HepG2 (cell line): Measurements from ENCODE around the gene ADCY9. TPM values are rescaled to one million over a fixed set of nuclear protein-coding genes. Genes with fewer than 3 reads are reported as not detected.

Source experiments
- AKAP8 ChIP-seq: sonication (generic); formaldehyde crosslinking; IDR thresholded peaks from 2 replicates; pipeline ENCODE4 v1.5.1; 2020; ENCODE audit warnings: mild to moderate bottlenecking, missing genetic modification reagents
- ARHGAP35 ChIP-seq: sonication (generic); formaldehyde crosslinking; IDR thresholded peaks from 2 replicates; pipeline ENCODE4 v1.9.0; 2022; ENCODE audit warnings: mild to moderate bottlenecking, inconsistent platforms, moderate library complexity, missing genetic modification reagents, borderline replicate concordance
- CAMTA2 ChIP-seq: sonication (generic); formaldehyde crosslinking; IDR thresholded peaks from 2 replicates; pipeline ENCODE4 v1.4.0; 2020; ENCODE audit warnings: mild to moderate bottlenecking, missing genetic modification reagents, borderline replicate concordance
- CHCHD3 ChIP-seq: sonication (generic); formaldehyde crosslinking; IDR thresholded peaks from 2 replicates; pipeline ENCODE4 v1.8.0; 2022; ENCODE audit warnings: mild to moderate bottlenecking, missing genetic modification reagents, moderate library complexity
- GFI1 ChIP-seq: sonication (generic); formaldehyde crosslinking; IDR thresholded peaks from 2 replicates; pipeline ENCODE4 v1.5.0; 2020; ENCODE audit warnings: missing genetic modification reagents, mild to moderate bottlenecking, borderline replicate concordance
- GRHL1 ChIP-seq: sonication (generic); formaldehyde crosslinking; conservative IDR thresholded peaks from 2 replicates; pipeline ENCODE4 v1.8.0; 2022; ENCODE audit warnings: missing genetic modification reagents
- HDAC2 ChIP-seq: sonication (generic); formaldehyde crosslinking; IDR thresholded peaks from 2 replicates; pipeline ENCODE4 v1.4.0; 2020; ENCODE audit warnings: missing genetic modification reagents
- JUNB ChIP-seq: sonication (generic); formaldehyde crosslinking; IDR thresholded peaks from 2 replicates; pipeline ENCODE4 v1.8.0; 2022; ENCODE audit warnings: missing genetic modification reagents, mild to moderate bottlenecking, borderline replicate concordance
- JUND ChIP-seq: sonication (generic); formaldehyde crosslinking; IDR thresholded peaks from 2 replicates; pipeline ENCODE4 v1.8.0; 2022; ENCODE audit warnings: mild to moderate bottlenecking, missing genetic modification reagents
- KLF15 ChIP-seq: sonication (generic); formaldehyde crosslinking; IDR thresholded peaks from 2 replicates; pipeline ENCODE4 v1.8.1; 2023; ENCODE audit warnings: borderline replicate concordance, mild to moderate bottlenecking, inconsistent platforms, missing genetic modification reagents, mixed read lengths
- LRRFIP1 ChIP-seq: sonication (generic); formaldehyde crosslinking; conservative IDR thresholded peaks from 2 replicates; pipeline ENCODE4 v1.4.0; 2020; ENCODE audit warnings: missing genetic modification reagents
- PAF1 ChIP-seq: IDR thresholded peaks from 2 replicates; pipeline ENCODE4 v1.6.1; 2016; ENCODE audit warnings: missing genetic modification reagents, missing compliant biosample characterization
- PPARG ChIP-seq: conservative IDR thresholded peaks from 2 replicates; pipeline ENCODE4 v1.6.1; 2016; ENCODE audit warnings: missing biosample characterization, missing genetic modification reagents
- RARA ChIP-seq: IDR thresholded peaks from 2 replicates; pipeline ENCODE4 v1.6.1; 2016; ENCODE audit warnings: missing genetic modification reagents, missing compliant biosample characterization
- SMYD3 ChIP-seq: sonication (generic); formaldehyde crosslinking; IDR thresholded peaks from 2 replicates; pipeline ENCODE4 v1.8.1; 2023; ENCODE audit warnings: mild to moderate bottlenecking, missing genetic modification reagents
- TEAD2 ChIP-seq: sonication (generic); formaldehyde crosslinking; IDR thresholded peaks from 2 replicates; pipeline ENCODE4 v1.9.0; 2021; ENCODE audit warnings: missing genetic modification reagents
- XRCC5 ChIP-seq: fragments of 200-400 bp; formaldehyde crosslinking; optimal IDR thresholded peaks from 2 replicates; pipeline ENCODE3; 2017; ENCODE audit warnings: mild to moderate bottlenecking, low read length
- ZBTB44 ChIP-seq: sonication (generic); formaldehyde crosslinking; IDR thresholded peaks from 2 replicates; pipeline ENCODE4 v1.4.0; 2020; ENCODE audit warnings: missing genetic modification reagents
- ZFP36L2 ChIP-seq: sonication (generic); formaldehyde crosslinking; IDR thresholded peaks from 2 replicates; pipeline ENCODE4 v1.4.0; 2020; ENCODE audit warnings: missing genetic modification reagents
- ZNF225 ChIP-seq: sonication (generic); formaldehyde crosslinking; IDR thresholded peaks from 2 replicates; pipeline ENCODE4 v1.4.0; 2020; ENCODE audit warnings: mild to moderate bottlenecking, missing genetic modification reagents
- ZNF253 ChIP-seq: sonication (generic); formaldehyde crosslinking; IDR thresholded peaks from 2 replicates; pipeline ENCODE4 v1.8.0; 2022; ENCODE audit warnings: mild to moderate bottlenecking, missing genetic modification reagents, borderline replicate concordance
- ZNF263 ChIP-seq: sonication (generic); formaldehyde crosslinking; IDR thresholded peaks from 2 replicates; pipeline ENCODE4 v1.4.0; 2020; ENCODE audit warnings: missing genetic modification reagents
- ZNF296 ChIP-seq: sonication (generic); formaldehyde crosslinking; conservative IDR thresholded peaks from 2 replicates; pipeline ENCODE4 v1.5.0; 2020; ENCODE audit warnings: mild to moderate bottlenecking, missing genetic modification reagents
- ZNF335 ChIP-seq: sonication (generic); formaldehyde crosslinking; IDR thresholded peaks from 2 replicates; pipeline ENCODE4 v1.4.0; 2020; ENCODE audit warnings: missing genetic modification reagents
- ZNF543 ChIP-seq: sonication (generic); formaldehyde crosslinking; IDR thresholded peaks from 2 replicates; pipeline ENCODE4 v1.4.0; 2020; ENCODE audit warnings: mild to moderate bottlenecking, missing genetic modification reagents
- ZNF605 ChIP-seq: sonication (generic); formaldehyde crosslinking; IDR thresholded peaks from 2 replicates; pipeline ENCODE4 v1.8.0; 2022; ENCODE audit warnings: mild to moderate bottlenecking, missing genetic modification reagents
- polyA plus RNA-seq, 8 experiments: library from polyadenylated mRNA; depleted of rRNA in 3 of 8; stranded (reverse) in 7 of 8; unstranded in 1 of 8; fragments of >200 nt; fragmentation: Illumina TruSeq in 4 of 8; extraction: Trizol in 4 of 8; gene quantifications; 2 replicates each; pipeline versions ENCODE4 v1.2.1 to v1.2.3, GENCODE V29; 2011 to 2016; ENCODE audit warnings: low read depth in 4 of 8, missing spikeins in 1 of 8, mixed read lengths in 1 of 8; ENCODE audit not compliant: insufficient read depth in 1 of 8
- total RNA-seq, 5 experiments: library from RNA; depleted of rRNA; stranded (reverse); fragments of >200 nt; fragmentation: Illumina TruSeq; extraction: Trizol; gene quantifications; 2 replicates each; pipeline ENCODE4 v1.2.3, GENCODE V29; 2016; ENCODE audit warnings: low read depth in 1 of 5

ADCY9 gene
- total and polyA plus RNA-seq, 2 of the 13 experiments (the other 11 are each of a cell fraction or from before 2014, with no cell fraction given), result 11.2 to 13.9 TPM

GRCh38 chr16:4114257-4115208 lies 1.7 kb downstream of the ADCY9 start (continued):
- TF ChIP-seq KLF15 (no peak), JUNB (CRISPR knock-in tag) (no peak), GRHL1 (no peak), ZNF335 (CRISPR knock-in tag) (no peak), ZNF225 (CRISPR knock-in tag) (no peak), HDAC2 (CRISPR knock-in tag) (peak; percentile 28; the same call in 1 of the 2 replicates), AKAP8 (no peak), ZNF263 (CRISPR knock-in tag) (no peak), LRRFIP1 (no peak), ARHGAP35 (CRISPR knock-in tag) (no peak), GFI1 (no peak), CAMTA2 (CRISPR knock-in tag) (no peak), PPARG (no peak), ZBTB44 (CRISPR knock-in tag) (no peak), TEAD2 (no peak), RARA (0 out of 2 replicates have a peak, but pooled peaks have one; percentile 5), ZNF543 (CRISPR knock-in tag) (no peak), ZNF296 (CRISPR knock-in tag) (no peak), ZNF253 (no peak), PAF1 (CRISPR knock-in tag) (no peak), SMYD3 (CRISPR knock-in tag) (no peak), XRCC5 (no peak), CHCHD3 (no peak), ZNF605 (CRISPR knock-in tag) (no peak), JUND (CRISPR knock-in tag) (no peak), ZFP36L2 (CRISPR knock-in tag) (no peak)
